K562 (cell line): ENCODE data around the gene MAP3K12. TPM values are rescaled to one million over a fixed set of nuclear protein-coding genes. Genes with fewer than 3 reads are reported as not detected.

Experiments used
- ATAC-seq: fragments of 200-7000 bp; cut with Tn5 transposase; 3 replicates; pipeline ENCODE4 v1.9.1; 2020; ENCODE audit warnings: moderate library complexity
- BruUV-seq: library from RNA; stranded (reverse); fragments of 400-500 nt; replicated peaks from 2 replicates; lab custom pipeline; 2021; lab: Mats Ljungman, UMichigan
- CTCF ChIA-PET: fragments of 300-600 bp; formaldehyde crosslinking; extraction: SDS; loops from one replicate; lab custom pipeline; 2021; ENCODE audit warnings: low intra/inter-chr PET ratio; lab: Yijun Ruan, JAX
- POLR2A ChIA-PET: fragments of 300-600, 350-650 bp; sonication (Branson Sonifier 250); formaldehyde crosslinking; extraction: SDS; loops from one replicate; lab custom pipeline; 2021; ENCODE audit warnings: antibody characterized with exemption, inconsistent platforms; lab: Yijun Ruan, JAX
- DNase-seq, 4 experiments: peaks; one replicate each; pipeline versions ENCODE4 v3.0.0 to v3.0.0-alpha.2; 2011 to 2018; ENCODE audit warnings: low spot score in 3 of 4, mixed read lengths in 3 of 4; ENCODE audit errors: extremely low read depth in 1 of 4
- FAIRE-seq: peaks from 2 replicates; lab custom pipeline; 2011; peaks lifted over from hg19 to GRCh38; lab: Jason Lieb, UNC
- H2AFZ ChIP-seq: 2 replicates; pipeline ENCODE4 v1.6.0; 2011; ENCODE audit warnings: low read depth, low read length, control low read depth, inconsistent platforms
- H3K27ac ChIP-seq: fragments of 200-600 bp; 3 replicates; pipeline ENCODE4 v1.8.0; 2011; ENCODE audit warnings: low read depth, mild to moderate bottlenecking, control low read depth, inconsistent platforms, low read length, moderate library complexity, mixed read lengths; ENCODE audit errors: extremely low read depth
- H3K27me3 ChIP-seq, 2 experiments: fragments of 300-600 bp in 1 of 2; 2 replicates in 1 of 2; 3 replicates in 1 of 2; pipeline versions ENCODE4 v1.6.0 to v1.8.0; 2011; ENCODE audit warnings: inconsistent platforms in 2 of 2, low read length in 2 of 2, mild to moderate bottlenecking in 1 of 2, mixed read lengths in 1 of 2, moderate library complexity in 1 of 2; ENCODE audit not compliant: control insufficient read depth in 2 of 2, insufficient read depth in 2 of 2
- H3K36me3 ChIP-seq: fragments of 300-600 bp; 3 replicates; pipeline ENCODE4 v1.8.0; 2011; ENCODE audit warnings: mild to moderate bottlenecking, low read length, inconsistent platforms; ENCODE audit not compliant: control insufficient read depth, insufficient read depth
- H3K4me1 ChIP-seq, 2 experiments: fragments of 200-600 bp in 1 of 2; replicated peaks in 1 of 2; 2 replicates in 1 of 2; 3 replicates in 1 of 2; pipeline versions ENCODE4 v1.5.1 to v1.8.0; 2011; ENCODE audit warnings: inconsistent platforms in 2 of 2, low read length in 2 of 2, mild to moderate bottlenecking in 1 of 2, mixed read lengths in 1 of 2, moderate library complexity in 1 of 2; ENCODE audit not compliant: control insufficient read depth in 2 of 2, insufficient read depth in 2 of 2
- H3K4me2 ChIP-seq: 2 replicates; pipeline ENCODE4 v1.6.1; 2011; ENCODE audit warnings: low read length, control low read depth, inconsistent platforms, mixed read lengths; ENCODE audit not compliant: insufficient read depth
- H3K4me3 ChIP-seq: fragments of 200-600 bp; sonication (generic), shearing (Covaris generic); 2 replicates; pipeline ENCODE4 v1.5.1; 2016; ENCODE audit warnings: control low read depth, inconsistent platforms
- H3K79me2 ChIP-seq: fragments of 200-600 bp; 3 replicates; pipeline ENCODE4 v1.8.0; 2011; ENCODE audit warnings: low read length, inconsistent platforms; ENCODE audit not compliant: control insufficient read depth, insufficient read depth
- H3K9ac ChIP-seq, 2 experiments: 2 replicates each; pipeline versions ENCODE4 v1.6.0 to v1.6.1; 2011; ENCODE audit warnings: low read depth in 2 of 2, low read length in 2 of 2, control low read depth in 1 of 2, inconsistent platforms in 1 of 2, mild to moderate bottlenecking in 1 of 2, mixed read lengths in 1 of 2; ENCODE audit not compliant: insufficient read depth in 1 of 2
- H3K9me1 ChIP-seq: one replicate; pipeline ENCODE4 v1.6.0; 2011; ENCODE audit warnings: inconsistent platforms, mild to moderate bottlenecking, low read length, moderate library complexity; ENCODE audit not compliant: control insufficient read depth, insufficient read depth
- H3K9me3 ChIP-seq: replicated peaks from 2 replicates; pipeline ENCODE4 v1.5.1; 2011; ENCODE audit warnings: low read depth, low read length, inconsistent platforms; ENCODE audit not compliant: control insufficient read depth, insufficient read depth
- H4K20me1 ChIP-seq: replicated peaks from 2 replicates; pipeline ENCODE4 v1.6.1; 2011; ENCODE audit warnings: low read length, inconsistent platforms, mixed read lengths; ENCODE audit not compliant: control insufficient read depth, insufficient read depth
- CREM ChIP-seq: IDR thresholded peaks from 2 replicates; pipeline ENCODE4 v1.6.1; 2014; ENCODE audit warnings: antibody characterized with exemption, low read depth
- KDM2B ChIP-seq: fragments of 250-450 bp; sonication (Bioruptor Pico); IDR thresholded peaks from 2 replicates; pipeline ENCODE4 v1.8.0; 2021; ENCODE audit warnings: mild to moderate bottlenecking, moderate library complexity
- MCM7 ChIP-seq, 2 experiments: fragments of 450-650 bp; IDR thresholded peaks; 2 replicates each; pipeline ENCODE4 v1.6.1; 2016 to 2018
- MXD1 ChIP-seq: fragments of 250-450 bp; sonication (Bioruptor Pico); IDR thresholded peaks from 2 replicates; pipeline ENCODE4 v1.8.0; 2021; ENCODE audit warnings: borderline replicate concordance, mild to moderate bottlenecking, moderate library complexity; ENCODE audit not compliant: poor library complexity, severe bottlenecking
- NCOA4 ChIP-seq: fragments of 450-650 bp; IDR thresholded peaks from 2 replicates; pipeline ENCODE4 v1.6.1; 2018; ENCODE audit warnings: mild to moderate bottlenecking; ENCODE audit not compliant: partially characterized antibody
- POLR2B ChIP-seq: fragments of 450-650 bp; IDR thresholded peaks from 2 replicates; pipeline ENCODE4 v1.6.1; 2018; ENCODE audit warnings: low read depth; ENCODE audit not compliant: partially characterized antibody
- POLR2G ChIP-seq: fragments of 200-400 bp; formaldehyde crosslinking; IDR thresholded peaks from 2 replicates; pipeline ENCODE4 v1.6.1; 2017; ENCODE audit warnings: low read depth, mild to moderate bottlenecking, antibody characterized with exemption, low read length, moderate library complexity
- SUPT5H ChIP-seq: fragments of 450-650 bp; IDR thresholded peaks from 2 replicates; pipeline ENCODE4 v1.6.1; 2016
- ZNF224 ChIP-seq: sonication (generic); formaldehyde crosslinking; IDR thresholded peaks from 2 replicates; pipeline ENCODE4 v1.8.0; 2022; ENCODE audit warnings: mild to moderate bottlenecking, missing genetic modification reagents
- ZNF586 ChIP-seq: fragments of 450-650 bp; formaldehyde crosslinking; conservative IDR thresholded peaks from 2 replicates; pipeline ENCODE4 v1.4.0; 2020; ENCODE audit warnings: mild to moderate bottlenecking, moderate library complexity
- WGBS: fragments of 100-300 bp; shearing (Covaris generic); methylation state at CpG from one replicate; pipeline ENCODE4 v1.1.6; 2016; ENCODE audit warnings: low coverage, mixed read lengths; ENCODE audit not compliant: insufficient coverage; ENCODE audit errors: missing lambda C conversion rate; 5-methylcytosine and 5-hydroxymethylcytosine counted together
- in situ Hi-C: fragments of 300-500 bp; cut with MboI; formaldehyde crosslinking; loops from 4 replicates; pipeline ENCODE4 v1.15.0; 2018; ENCODE audit warnings: inconsistent platforms, mixed read lengths
- intact Hi-C: fragments of 100-400 bp; cut with micrococcal nuclease; formaldehyde crosslinking; loops from 2 replicates; pipeline ENCODE4 v1.14.2; 2022
- polyA plus RNA-seq, 8 experiments: library from polyadenylated mRNA; depleted of rRNA in 4 of 8; stranded (reverse) in 5 of 8; unstranded in 3 of 8; fragments of >200 nt; fragmentation: Nextera tagmentation in 2 of 8; fragmentation: Illumina TruSeq in 1 of 8; extraction: Ambion mirVana in 2 of 8; extraction: Trizol in 1 of 8; gene quantifications; 2 replicates each; pipeline versions ENCODE4 v1.2.1 to v1.2.3, GENCODE V29; 2011 to 2014; ENCODE audit warnings: inconsistent platforms in 1 of 8, missing spikeins in 1 of 8
- total RNA-seq, 7 experiments: library from RNA; depleted of rRNA in 6 of 7; stranded (reverse); fragments of >200 nt in 6 of 7; fragmentation: Illumina TruSeq in 2 of 7; extraction: Trizol in 2 of 7; gene quantifications; 2 replicates each; pipeline versions ENCODE4 v1.2.1 to v1.2.3, GENCODE V29; 2011 to 2021; ENCODE audit warnings: low replicate concordance in 1 of 7

Gene MAP3K12
- total and polyA plus RNA-seq, 9 of the 15 experiments (the other 6 are each of a cell fraction or from before 2014, with no cell fraction given), result 0.10 to 2.4 (median 1.6) TPM

- H3K4me3 ChIP-seq, result no peak overlapping the region
- 84% methylated on average over 17 of the region's 17 CpGs for WGBS
- H4K20me1 ChIP-seq, result peaks cover 8% of the 10 kb centered on the region; the same call in 1 of the 2 replicates
- H3K4me2 ChIP-seq, result no peak overlapping the region
- FAIRE-seq, result no peak
- peak; percentile 52 for TF ChIP-seq SUPT5H
- TF ChIP-seq KDM2B (CRISPR knock-in tag), result no peak
- TF ChIP-seq MCM7 (IDR thresholded peaks at IDR 0.05), result no peak
- peak; percentile 36 for TF ChIP-seq POLR2B
- no peak for TF ChIP-seq ZNF224 (CRISPR knock-in tag)
- TF ChIP-seq MXD1, result no peak
- no peak for TF ChIP-seq ZNF586 (CRISPR knock-in tag)
- peak; percentile 65 for TF ChIP-seq POLR2G
- TF ChIP-seq NCOA4, result no peak
- TF ChIP-seq CREM, result no peak
- H3K9me1 ChIP-seq, result peaks cover 3% of the 10 kb centered on the region
- H3K27ac ChIP-seq, result no peak overlapping the region
- peaks cover 0 to 19% of the 10 kb centered on the region in 2 experiments; a peak in 2 of 5 replicates for H3K4me1 ChIP-seq
- ChIA-PET CTCF (no interaction called here), POLR2A (interaction anchor here (0.8 to 7.1 kb wide), 2 partner anchors 9 to 15 kb away, joined by 4 to 99 read pairs; no protein-coding TSS in a partner anchor)
- H2AFZ ChIP-seq, result no peak overlapping the region
- intact Hi-C loops (no loop called here), in situ Hi-C loops (no loop called here)
- H3K27me3 ChIP-seq, result no peaks in the 10 kb centered on the region
- H3K79me2 ChIP-seq, result 0 out of 3 replicates have a peak, but pooled peaks cover under 1% of the 10 kb centered on the region
- H3K9me3 ChIP-seq, result no peaks in the 10 kb centered on the region
- no TSS peak for BruUV-seq
- no peak overlapping the region for H3K9ac ChIP-seq
- peaks cover 55% of the 10 kb centered on the region for H3K36me3 ChIP-seq
- ATAC-seq, result no peak
- no peak for DNase-seq
Measured at GRCh38 chr12:53486736-53487487, 12.3 kb downstream of the MAP3K12 start.
